Fibroblast of lung (primary cell): ENCODE results near the gene EPS8. TPM values are rescaled to one million over a fixed set of nuclear protein-coding genes. Genes with fewer than 3 reads are reported as not detected.

Source experiments
- DNase-seq, 2 donors: peaks; one replicate each; pipeline versions ENCODE4 v3.0.0 to v3.0.0-alpha.2; 2010; ENCODE audit warnings: low read depth in 2 of 2
- H2AFZ ChIP-seq: 2 replicates; pipeline ENCODE4 v1.5.1; 2012; ENCODE audit warnings: low read length, control low read depth, inconsistent platforms
- H3K27ac ChIP-seq: 2 replicates; pipeline ENCODE4 v1.5.1; 2011; ENCODE audit warnings: low read length, control low read depth; ENCODE audit not compliant: insufficient read depth
- H3K27me3 ChIP-seq: 2 replicates; pipeline ENCODE4 v1.5.1; 2011; ENCODE audit warnings: mild to moderate bottlenecking, low read length; ENCODE audit not compliant: control insufficient read depth, insufficient read depth
- H3K36me3 ChIP-seq: 2 replicates; pipeline ENCODE4 v1.5.1; 2011; ENCODE audit warnings: low read length; ENCODE audit not compliant: control insufficient read depth, insufficient read depth
- H3K4me1 ChIP-seq: 2 replicates; pipeline ENCODE4 v1.5.1; 2011; ENCODE audit warnings: low read length; ENCODE audit not compliant: control insufficient read depth, insufficient read depth; ENCODE audit errors: extremely low read depth
- H3K4me2 ChIP-seq: 2 replicates; pipeline ENCODE4 v1.5.1; 2011; ENCODE audit warnings: low read length, control low read depth; ENCODE audit not compliant: insufficient read depth; ENCODE audit errors: extremely low read depth
- H3K4me3 ChIP-seq, 4 experiments: fragments of 200-600 bp in 1 of 4; sonication (generic) in 1 of 4; replicated peaks in 1 of 4; 2 replicates each; pipeline ENCODE4 v1.5.1; 2011 to 2016; ENCODE audit warnings: low read length in 4 of 4, low read depth in 3 of 4, mild to moderate bottlenecking in 3 of 4, control low read depth in 2 of 4, inconsistent platforms in 1 of 4, mixed read lengths in 1 of 4; ENCODE audit not compliant: insufficient read depth in 1 of 4; ENCODE audit errors: control extremely low read depth in 1 of 4
- H3K79me2 ChIP-seq: 2 replicates; pipeline ENCODE4 v1.5.1; 2012; ENCODE audit warnings: mild to moderate bottlenecking, low read length, inconsistent platforms; ENCODE audit not compliant: control insufficient read depth, insufficient read depth
- H3K9ac ChIP-seq: 2 replicates; pipeline ENCODE4 v1.5.1; 2011; ENCODE audit warnings: mild to moderate bottlenecking, low read length, control low read depth; ENCODE audit not compliant: insufficient read depth
- H3K9me3 ChIP-seq: 2 replicates; pipeline ENCODE4 v1.5.1; 2012; ENCODE audit warnings: low read depth, low read length; ENCODE audit not compliant: control insufficient read depth, insufficient read depth
- H4K20me1 ChIP-seq: 2 replicates; pipeline ENCODE4 v1.5.1; 2011; ENCODE audit warnings: low read length; ENCODE audit not compliant: control insufficient read depth, insufficient read depth; ENCODE audit errors: extremely low read depth
- CTCF ChIP-seq, 2 donors: IDR thresholded peaks in 1 of 2; conservative IDR thresholded peaks in 1 of 2; 1 replicate in 1 of 2; 2 replicates in 1 of 2; pipeline ENCODE4 v1.5.1; 2011 to 2012; ENCODE audit warnings: low read length in 2 of 2, control low read depth in 1 of 2, inconsistent platforms in 1 of 2, low read depth in 1 of 2, mild to moderate bottlenecking in 1 of 2
- EZH2 ChIP-seq: IDR thresholded peaks from 2 replicates; pipeline ENCODE4 v1.5.1; 2012; ENCODE audit warnings: low read length, control low read depth, mild to moderate bottlenecking; ENCODE audit errors: missing control alignments
- polyA plus RNA-seq, 2 donors: library from polyadenylated mRNA; depleted of rRNA in 1 of 2; stranded (reverse) in 1 of 2; unstranded in 1 of 2; fragments of >200 nt; gene quantifications; 2 replicates each; pipeline ENCODE4 v1.2.1, GENCODE V29; 2011 to 2012; ENCODE audit warnings: missing spikeins in 1 of 2
- total RNA-seq: library from RNA; depleted of rRNA; stranded (reverse); fragments of >200 nt; gene quantifications from 2 replicates; pipeline ENCODE4 v1.2.1, GENCODE V29; 2014

EPS8 gene
- total and polyA plus RNA-seq, 2 donors (not counting 1 experiment from before 2014, with no cell fraction given), result 96.3 to 108 TPM

- H3K27ac ChIP-seq, result peak overlapping the region; percentile 57
- H3K4me2 ChIP-seq, result peak overlapping the region; percentile 59
- H4K20me1 ChIP-seq, result no peaks in the 10 kb centered on the region
These were observed 95.8 kb downstream of the EPS8 start for GRCh38 chr12:15693228-15693911.

GRCh38 chr12:15691388-15691787 lies 97.8 kb downstream of the EPS8 start:
- Histone ChIP-seq H3K27me3 (no peaks in the 10 kb centered on the region), H3K79me2 (peaks cover 51% of the 10 kb centered on the region), H3K36me3 (no peaks in the 10 kb centered on the region), H3K9me3 (no peaks in the 10 kb centered on the region), H2AFZ (no peak overlapping the region), H4K20me1 (no peaks in the 10 kb centered on the region), H3K27ac (no peak overlapping the region), H3K4me1 (peaks cover 16% of the 10 kb centered on the region), H3K4me2 (no peak overlapping the region), H3K4me3 (no peak overlapping the region), H3K9ac (no peak overlapping the region)
- TF ChIP-seq CTCF (conservative IDR thresholded peaks at IDR 0.05 in 1 of 2, IDR thresholded peaks at IDR 0.05 in 1 of 2; ENCODE audit: low read depth in 1 of 2, low read length in 2 of 2) (no peak), EZH2 (no peak)
- no peak for DNase-seq

More at GRCh38 chr12:15693228-15693911, 95.8 kb downstream of the EPS8 start:
- Histone ChIP-seq H3K27me3 (no peaks in the 10 kb centered on the region), H3K36me3 (no peaks in the 10 kb centered on the region), H3K4me1 (peaks cover 12% of the 10 kb centered on the region), H3K9ac (no peak overlapping the region), H3K79me2 (peaks cover 57% of the 10 kb centered on the region), H3K4me3 (no peak overlapping the region), H2AFZ (no peak overlapping the region), H3K9me3 (no peaks in the 10 kb centered on the region)
- TF ChIP-seq CTCF (conservative IDR thresholded peaks at IDR 0.05 in 1 of 2, IDR thresholded peaks at IDR 0.05 in 1 of 2; ENCODE audit: low read depth in 1 of 2, low read length in 2 of 2), result no peak
- no peak for TF ChIP-seq EZH2
- DNase-seq, result peak; percentile 57 to 60

- Histone ChIP-seq H2AFZ (no peak overlapping the region), H3K36me3 (no peaks in the 10 kb centered on the region), H3K4me2 (no peak overlapping the region), H3K9me3 (no peaks in the 10 kb centered on the region), H3K4me3 (no peak overlapping the region), H3K9ac (no peak overlapping the region), H3K27ac (no peak overlapping the region), H3K79me2 (peaks cover 44% of the 10 kb centered on the region), H3K4me1 (peaks cover 17% of the 10 kb centered on the region), H3K27me3 (no peaks in the 10 kb centered on the region), H4K20me1 (no peaks in the 10 kb centered on the region)
- DNase-seq, result no peak
- TF ChIP-seq CTCF (conservative IDR thresholded peaks at IDR 0.05 in 1 of 2, IDR thresholded peaks at IDR 0.05 in 1 of 2; ENCODE audit: low read depth in 1 of 2, low read length in 2 of 2) (no peak), EZH2 (no peak)
These were observed 98.9 kb downstream of the EPS8 start for GRCh38 chr12:15690320-15690719.
